Kidney (tissue), 14 donors: ENCODE results near the gene ADH4. TPM values are rescaled to one million over a fixed set of nuclear protein-coding genes. Genes with fewer than 3 reads are reported as not detected.

Source experiments
- DNase-seq, 5 donors: peaks; one replicate each; pipeline ENCODE4 v3.0.0-alpha.2; 2013 to 2020
- FAIRE-seq: peaks from 2 replicates; lab custom pipeline; 2012; peaks lifted over from hg19 to GRCh38; lab: Jason Lieb, UNC
- H3K27ac ChIP-seq, 2 donors: one replicate each; pipeline ENCODE4 v1.7.0; 2013; ENCODE audit warnings: low read depth in 2 of 2, low read length in 2 of 2, inconsistent platforms in 1 of 2
- H3K27me3 ChIP-seq: one replicate; pipeline ENCODE4 v1.7.1; 2013; ENCODE audit warnings: low read length, inconsistent platforms; ENCODE audit not compliant: control insufficient read depth, insufficient read depth
- H3K36me3 ChIP-seq, 3 donors: one replicate each; pipeline versions ENCODE4 v1.7.0 to v1.7.1; 2013; ENCODE audit warnings: low read length in 3 of 3, control low read depth in 1 of 3, inconsistent platforms in 1 of 3; ENCODE audit not compliant: insufficient read depth in 3 of 3, control insufficient read depth in 2 of 3
- H3K4me1 ChIP-seq, 3 donors: one replicate each; pipeline versions ENCODE4 v1.7.0 to v1.7.1; 2013; ENCODE audit warnings: low read length in 3 of 3, inconsistent platforms in 1 of 3, low read depth in 1 of 3; ENCODE audit not compliant: control insufficient read depth in 2 of 3, insufficient read depth in 2 of 3
- H3K4me3 ChIP-seq, 3 donors: one replicate each; pipeline versions ENCODE4 v1.7.0 to v1.8.1; 2013; ENCODE audit warnings: low read length in 3 of 3, control low read depth in 1 of 3, inconsistent platforms in 1 of 3
- H3K9ac ChIP-seq, 3 donors: one replicate each; pipeline versions ENCODE4 v1.7.0 to v1.7.1; 2013; ENCODE audit warnings: low read length in 3 of 3, control low read depth in 1 of 3, inconsistent platforms in 1 of 3
- H3K9me3 ChIP-seq, 3 donors: one replicate each; pipeline versions ENCODE4 v1.7.0 to v1.7.1; 2013; ENCODE audit warnings: low read length in 3 of 3, control low read depth in 1 of 3, inconsistent platforms in 1 of 3; ENCODE audit not compliant: control insufficient read depth in 2 of 3, insufficient read depth in 1 of 3
- CTCF ChIP-seq: IDR thresholded peaks from 3 replicates; pipeline ENCODE4 v1.5.1; 2012; ENCODE audit warnings: mild to moderate bottlenecking, moderate library complexity, borderline replicate concordance; ENCODE audit not compliant: insufficient read depth; ENCODE audit errors: extremely low read depth
- intact Hi-C: fragments of 100-400 bp; cut with DNase I; formaldehyde crosslinking; loops from one replicate; pipeline ENCODE4 v1.11.1; 2022
- polyA plus RNA-seq: library from polyadenylated mRNA; stranded (reverse); fragments of 350-450 nt; fragmentation: Illumina TruSeq; extraction: RNeasy Lipid Tissue Mini Kit (QIAGEN cat#74804); gene quantifications from one replicate; pipeline ENCODE4 v1.2.3, GENCODE V29; 2014; ENCODE audit warnings: low read depth, low replicate concordance; ENCODE audit not compliant: insufficient read depth
- total RNA-seq: library from RNA; stranded (reverse); fragmentation: NEBNext Ultra II Directional; extraction: Animal tissue kit (Norgen Biotek cat#: 25700); gene quantifications from one replicate; pipeline ENCODE4 v1.2.1, GENCODE V29; 2021
- donor health status: control.
- donor health status: control.
- donor health status: control.
- donor health status: control.
- donor health status: control.
- donor health status: DM: yes; HTN: yes; CAD: no.
- donor health status: Normal renal cell carcinoma (clear cell type).

Gene ADH4
- total and polyA plus RNA-seq, 2 donors from 2014 or later: 0.52 to 5.9 TPM

- no peaks in the 10 kb centered on the region for H3K27me3 ChIP-seq
- TF ChIP-seq CTCF: no peak
Observed at GRCh38 chr4:99179178-99179577, 35.1 kb upstream of the ADH4 start.

GRCh38 chr4:99166544-99166943 is 22.4 kb upstream of the ADH4 start:
- H3K9me3 ChIP-seq: peaks cover 0 to 4% (median 0%) of the 10 kb centered on the region in 3 donors
- no peak overlapping the region for H3K9ac ChIP-seq
- no peaks in the 10 kb centered on the region for H3K36me3 ChIP-seq
- H3K4me3 ChIP-seq: no peak overlapping the region
- intact Hi-C loops: no loop called here
- H3K4me1 ChIP-seq: no peaks in the 10 kb centered on the region
- FAIRE-seq (no peak), DNase-seq (no peak)
- H3K27ac ChIP-seq: no peak overlapping the region
- no peaks in the 10 kb centered on the region for H3K27me3 ChIP-seq
- no peak for TF ChIP-seq CTCF

More at GRCh38 chr4:99179178-99179577, 35.1 kb upstream of the ADH4 start:
- FAIRE-seq (no peak), DNase-seq (no peak)
- H3K9me3 ChIP-seq: peaks cover 0 to 5% (median 0%) of the 10 kb centered on the region in 3 donors
- H3K4me3 ChIP-seq: no peak overlapping the region
- H3K4me1 ChIP-seq: no peaks in the 10 kb centered on the region
- intact Hi-C loops: no loop called here
- no peak overlapping the region for H3K27ac ChIP-seq
- no peak overlapping the region for H3K9ac ChIP-seq
- H3K36me3 ChIP-seq: no peaks in the 10 kb centered on the region

GRCh38 chr4:99165978-99166377 is 21.9 kb upstream of the ADH4 start:
- Histone ChIP-seq H3K9me3 (peaks cover 0 to 4% (median 0%) of the 10 kb centered on the region in 3 donors), H3K4me3 (no peak overlapping the region), H3K36me3 (no peaks in the 10 kb centered on the region), H3K9ac (no peak overlapping the region), H3K27ac (no peak overlapping the region), H3K27me3 (no peaks in the 10 kb centered on the region), H3K4me1 (no peaks in the 10 kb centered on the region)
- FAIRE-seq: no peak
- intact Hi-C loops: no loop called here
- DNase-seq: no peak
- no peak for TF ChIP-seq CTCF
